Trophoblast cell (in vitro differentiated cells and primary cell): Measurements from ENCODE around the gene INCENP.

ENCODE experiments used
- DNase-seq, 2 donors: peaks; one replicate each; pipeline ENCODE4 v3.0.0-alpha.2; 2016
- H2AFZ ChIP-seq: 2 replicates; pipeline ENCODE4 v1.6.1; 2013; ENCODE audit warnings: low read length, moderate library complexity, mild to moderate bottlenecking; ENCODE audit not compliant: insufficient read depth, poor library complexity
- H2AK5ac ChIP-seq: 2 replicates; pipeline ENCODE4 v1.6.1; 2013; ENCODE audit warnings: mild to moderate bottlenecking, low read length
- H2BK120ac ChIP-seq: 2 replicates; pipeline ENCODE4 v1.6.1; 2013; ENCODE audit warnings: low read length, mild to moderate bottlenecking, moderate library complexity; ENCODE audit not compliant: insufficient read depth, poor library complexity
- H2BK12ac ChIP-seq: 2 replicates; pipeline ENCODE4 v1.6.1; 2013; ENCODE audit warnings: mild to moderate bottlenecking, low read length, moderate library complexity
- H2BK5ac ChIP-seq: 2 replicates; pipeline ENCODE4 v1.6.1; 2013; ENCODE audit warnings: low read length, low read depth, moderate library complexity, mild to moderate bottlenecking; ENCODE audit not compliant: poor library complexity
- H3K14ac ChIP-seq: 2 replicates; pipeline ENCODE4 v1.6.1; 2013; ENCODE audit warnings: mild to moderate bottlenecking, low read length
- H3K18ac ChIP-seq: 2 replicates; pipeline ENCODE4 v1.6.1; 2013; ENCODE audit warnings: mild to moderate bottlenecking, low read length
- H3K23ac ChIP-seq: 2 replicates; pipeline ENCODE4 v1.6.1; 2013; ENCODE audit warnings: low read length
- H3K27ac ChIP-seq: 2 replicates; pipeline ENCODE4 v1.5.1; 2013; ENCODE audit warnings: low read depth, mild to moderate bottlenecking, inconsistent platforms, low read length, moderate library complexity
- H3K27me3 ChIP-seq: 2 replicates; pipeline ENCODE4 v1.6.1; 2013; ENCODE audit warnings: inconsistent platforms, mild to moderate bottlenecking, low read length, moderate library complexity; ENCODE audit not compliant: insufficient read depth
- H3K36me3 ChIP-seq, 2 experiments: 1 replicate in 1 of 2; 2 replicates in 1 of 2; pipeline ENCODE4 v1.6.1; 2013; ENCODE audit warnings: low read length in 2 of 2, mild to moderate bottlenecking in 2 of 2, moderate library complexity in 1 of 2; ENCODE audit not compliant: insufficient read depth in 2 of 2, control insufficient read depth in 1 of 2
- H3K4ac ChIP-seq: 2 replicates; pipeline ENCODE4 v1.6.1; 2013; ENCODE audit warnings: low read depth, mild to moderate bottlenecking, low read length, moderate library complexity
- H3K4me1 ChIP-seq, 2 experiments: 1 replicate in 1 of 2; 2 replicates in 1 of 2; pipeline ENCODE4 v1.6.1; 2013; ENCODE audit warnings: low read length in 2 of 2, mild to moderate bottlenecking in 2 of 2, moderate library complexity in 1 of 2; ENCODE audit not compliant: insufficient read depth in 2 of 2, control insufficient read depth in 1 of 2
- H3K4me2 ChIP-seq: 2 replicates; pipeline ENCODE4 v1.6.1; 2013; ENCODE audit warnings: inconsistent platforms, mild to moderate bottlenecking, low read length, moderate library complexity
- H3K4me3 ChIP-seq: 2 replicates; pipeline ENCODE4 v1.5.1; 2013; ENCODE audit warnings: mild to moderate bottlenecking, low read depth, low read length, inconsistent platforms
- H3K79me1 ChIP-seq: one replicate; pipeline ENCODE4 v1.6.1; 2013; ENCODE audit warnings: low read length
- H3K79me2 ChIP-seq: 2 replicates; pipeline ENCODE4 v1.6.1; 2013; ENCODE audit warnings: low read length, mild to moderate bottlenecking; ENCODE audit not compliant: control insufficient read depth, insufficient read depth, poor library complexity
- H3K9ac ChIP-seq: 2 replicates; pipeline ENCODE4 v1.6.1; 2013; ENCODE audit warnings: mild to moderate bottlenecking, low read length
- H3K9me3 ChIP-seq: 2 replicates; pipeline ENCODE4 v1.6.1; 2013; ENCODE audit warnings: low read depth, mild to moderate bottlenecking, control low read depth, inconsistent platforms, low read length; ENCODE audit not compliant: insufficient read depth
- H4K12ac ChIP-seq: 2 replicates; pipeline ENCODE4 v1.6.1; 2013; ENCODE audit warnings: low read depth, mild to moderate bottlenecking, low read length, moderate library complexity
- H4K8ac ChIP-seq: 2 replicates; pipeline ENCODE4 v1.6.1; 2013; ENCODE audit warnings: low read depth, mild to moderate bottlenecking, low read length, moderate library complexity
- H4K91ac ChIP-seq: one replicate; pipeline ENCODE4 v1.6.1; 2013; ENCODE audit warnings: low read depth, mild to moderate bottlenecking, low read length, moderate library complexity
- WGBS: extraction: QIAGEN DNeasy Blood & Tissue Kit; methylation state at CpG from one replicate; pipeline ENCODE4 v1.1.7; 2013; ENCODE audit warnings: missing lambda C conversion rate; ENCODE audit not compliant: insufficient read length, insufficient coverage; ENCODE audit errors: extremely low coverage; 5-methylcytosine and 5-hydroxymethylcytosine counted together

Gene INCENP

DNA sequence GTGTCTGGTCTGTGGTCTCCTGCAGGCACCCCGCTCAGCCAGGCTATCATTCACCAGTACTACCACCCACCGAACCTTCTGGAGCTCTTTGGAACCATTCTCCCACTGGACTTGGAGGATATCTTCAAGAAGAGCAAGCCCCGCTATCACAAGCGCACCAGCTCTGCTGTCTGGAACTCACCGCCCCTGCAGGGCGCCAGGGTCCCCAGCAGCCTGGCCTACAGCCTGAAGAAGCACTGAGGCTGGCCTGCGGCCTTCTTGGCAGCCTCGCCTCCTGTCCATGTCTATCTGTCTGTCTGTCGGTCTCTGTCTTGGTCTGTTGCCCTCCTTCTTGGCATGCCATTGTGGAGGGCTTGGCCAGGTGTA is 27.9 kb downstream of the INCENP start:
- no CpG with 5 or more reads among the region's 9 CpGs for WGBS
- H3K36me3 ChIP-seq = peaks cover 52 to 56% of the 10 kb centered on the region in 2 experiments
- no peak overlapping the region for H2BK12ac ChIP-seq
- H2BK5ac ChIP-seq = no peak overlapping the region
- H3K4me3 ChIP-seq = no peak overlapping the region
- H3K9ac ChIP-seq = no peak overlapping the region
- H3K27me3 ChIP-seq = no peaks in the 10 kb centered on the region
- no peak overlapping the region for H3K14ac ChIP-seq
- H3K27ac ChIP-seq = no peak overlapping the region
- no peak overlapping the region for H2AK5ac ChIP-seq
- no peak overlapping the region for H3K4me2 ChIP-seq
- H4K91ac ChIP-seq = no peak overlapping the region
- H3K4me1 ChIP-seq = no peaks in the 10 kb centered on the region
- H3K23ac ChIP-seq = no peak overlapping the region
- no peak for DNase-seq
- no peak overlapping the region for H2AFZ ChIP-seq
- H3K9me3 ChIP-seq = no peaks in the 10 kb centered on the region
- no peaks in the 10 kb centered on the region for H3K79me2 ChIP-seq
- H4K12ac ChIP-seq = no peak overlapping the region
- no peaks in the 10 kb centered on the region for H3K79me1 ChIP-seq
- no peak overlapping the region for H4K8ac ChIP-seq
- H2BK120ac ChIP-seq = no peak overlapping the region
- H3K18ac ChIP-seq = no peak overlapping the region
- no peak overlapping the region for H3K4ac ChIP-seq

GRCh38 chr11:62152245-62153086 is 28.7 kb downstream of the INCENP start:
- H4K12ac ChIP-seq = no peak overlapping the region
- H3K4me3 ChIP-seq = no peak overlapping the region
- 100% methylated on average over 1 of the region's 14 CpGs for WGBS
- no peak overlapping the region for H3K23ac ChIP-seq
- no peak overlapping the region for H2AK5ac ChIP-seq
- no peaks in the 10 kb centered on the region for H3K79me2 ChIP-seq
- no peak overlapping the region for H3K4me2 ChIP-seq
- H3K27ac ChIP-seq = no peak overlapping the region
- no peak overlapping the region for H2AFZ ChIP-seq
- H3K36me3 ChIP-seq = peaks cover 44 to 49% of the 10 kb centered on the region in 2 experiments
- H3K14ac ChIP-seq = no peak overlapping the region
- no peak overlapping the region for H3K4ac ChIP-seq
- no peak overlapping the region for H4K8ac ChIP-seq
- H3K27me3 ChIP-seq = no peaks in the 10 kb centered on the region
- H3K79me1 ChIP-seq = no peaks in the 10 kb centered on the region
- no peak overlapping the region for H3K18ac ChIP-seq
- H3K4me1 ChIP-seq = no peaks in the 10 kb centered on the region
- no peak for DNase-seq
- no peaks in the 10 kb centered on the region for H3K9me3 ChIP-seq
- no peak overlapping the region for H3K9ac ChIP-seq
- no peak overlapping the region for H2BK12ac ChIP-seq
- no peak overlapping the region for H2BK120ac ChIP-seq
- no peak overlapping the region for H2BK5ac ChIP-seq
- H4K91ac ChIP-seq = no peak overlapping the region

- Histone ChIP-seq H3K4ac (no peak overlapping the region), H3K14ac (no peak overlapping the region), H2BK120ac (no peak overlapping the region), H2BK5ac (no peak overlapping the region), H4K12ac (no peak overlapping the region), H3K9ac (no peak overlapping the region), H2BK12ac (no peak overlapping the region), H3K23ac (no peak overlapping the region), H3K79me1 (no peaks in the 10 kb centered on the region), H3K36me3 (peaks cover 40 to 43% of the 10 kb centered on the region in 2 experiments), H4K8ac (no peak overlapping the region), H3K27me3 (no peaks in the 10 kb centered on the region), H3K27ac (no peak overlapping the region), H3K4me1 (no peaks in the 10 kb centered on the region), H2AFZ (no peak overlapping the region), H4K91ac (no peak overlapping the region), H3K4me2 (no peak overlapping the region), H3K9me3 (no peaks in the 10 kb centered on the region), H3K79me2 (no peaks in the 10 kb centered on the region), H3K4me3 (no peak overlapping the region), H3K18ac (no peak overlapping the region), H2AK5ac (no peak overlapping the region)
- no peak for DNase-seq
- no CpG with 5 or more reads among the region's 2 CpGs for WGBS
Observed at GRCh38 chr11:62153087-62153395, 29.2 kb downstream of the INCENP start.

DNA sequence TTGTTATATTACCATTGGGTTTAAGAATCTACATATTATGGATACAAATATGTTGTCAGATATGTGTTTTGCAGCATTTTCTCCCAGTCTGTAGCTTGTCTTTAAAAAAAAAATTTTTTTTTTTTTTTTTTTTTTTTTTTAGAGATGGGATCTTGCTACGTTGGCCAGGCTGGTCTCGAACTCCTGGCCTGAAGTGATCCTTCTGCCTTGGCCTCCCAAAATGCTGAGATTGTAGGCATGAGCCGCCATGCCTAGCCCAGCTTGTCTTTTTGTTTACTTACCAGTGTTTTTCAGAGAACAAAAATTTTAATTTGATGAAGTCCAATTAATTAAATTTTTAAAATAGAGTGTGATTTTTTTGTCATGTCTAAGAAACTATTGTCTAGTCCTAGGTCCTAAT is 29.8 kb downstream of the INCENP start:
- Histone ChIP-seq H4K8ac (no peak overlapping the region), H3K9ac (no peak overlapping the region)
- WGBS = no CpG with 5 or more reads among the region's 3 CpGs

More for the DNA sequence above, 29.8 kb downstream of the INCENP start:
- Histone ChIP-seq H4K12ac (no peak overlapping the region), H3K27ac (no peak overlapping the region), H4K91ac (no peak overlapping the region), H3K14ac (no peak overlapping the region), H3K4me2 (no peak overlapping the region), H3K36me3 (peaks cover 34 to 37% of the 10 kb centered on the region in 2 experiments), H3K9me3 (no peaks in the 10 kb centered on the region), H2BK12ac (no peak overlapping the region), H2AFZ (no peak overlapping the region), H3K79me1 (no peaks in the 10 kb centered on the region), H3K18ac (no peak overlapping the region), H3K4me3 (no peak overlapping the region), H2BK5ac (no peak overlapping the region), H2BK120ac (no peak overlapping the region), H3K79me2 (no peaks in the 10 kb centered on the region), H3K23ac (no peak overlapping the region), H3K4ac (no peak overlapping the region), H2AK5ac (no peak overlapping the region), H3K4me1 (no peaks in the 10 kb centered on the region), H3K27me3 (no peaks in the 10 kb centered on the region)
- no peak for DNase-seq
